K562 (cell line): Measurements from ENCODE around the gene TAF5L. TPM values are rescaled to one million over a fixed set of nuclear protein-coding genes. Genes with fewer than 3 reads are reported as not detected.

Source experiments
- ARID4B ChIP-seq: sonication (generic); formaldehyde crosslinking; IDR thresholded peaks from 2 replicates; pipeline ENCODE4 v1.8.0; 2022; ENCODE audit warnings: mild to moderate bottlenecking, missing genetic modification reagents
- CEBPG ChIP-seq, 3 experiments: fragments of 200-800 bp in 1 of 3; sonication (Bioruptor generic) in 1 of 3; sonication (generic) in 1 of 3; formaldehyde crosslinking in 1 of 3; IDR thresholded peaks in 2 of 3; conservative IDR thresholded peaks in 1 of 3; 2 replicates each; pipeline versions ENCODE4 v1.6.1 to v1.8.0; 2016 to 2022; ENCODE audit warnings: missing compliant biosample characterization in 2 of 3, missing genetic modification characterization in 2 of 3, mild to moderate bottlenecking in 1 of 3, missing genetic modification reagents in 1 of 3
- ERF ChIP-seq: fragments of 450-650 bp; formaldehyde crosslinking; IDR thresholded peaks from 2 replicates; pipeline ENCODE4 v1.4.0; 2020; ENCODE audit warnings: mild to moderate bottlenecking, mixed read lengths
- GMEB1 ChIP-seq: fragments of 250-450 bp; sonication (Bioruptor Pico); IDR thresholded peaks from 2 replicates; pipeline ENCODE4 v1.4.0; 2020; ENCODE audit warnings: mild to moderate bottlenecking
- HDGF ChIP-seq: fragments of 450-650 bp; IDR thresholded peaks from 2 replicates; pipeline ENCODE4 v1.6.1; 2016
- HOMEZ ChIP-seq: fragments of 250-450 bp; sonication (Bioruptor Pico); IDR thresholded peaks from 2 replicates; pipeline ENCODE4 v1.4.0; 2020; ENCODE audit warnings: mild to moderate bottlenecking, moderate library complexity
- L3MBTL2 ChIP-seq: fragments of 450-650 bp; IDR thresholded peaks from 2 replicates; pipeline ENCODE4 v1.6.1; 2016; ENCODE audit warnings: mild to moderate bottlenecking, moderate library complexity
- MAFF ChIP-seq: IDR thresholded peaks from 2 replicates; pipeline ENCODE4 v1.6.1; 2012; ENCODE audit warnings: low read length, improper control_type of control experiment
- MTA1 ChIP-seq: fragments of 450-650 bp; IDR thresholded peaks from 2 replicates; pipeline ENCODE4 v1.6.1; 2017; ENCODE audit warnings: borderline replicate concordance
- PHF8 ChIP-seq: fragments of 200-600 bp; sonication (generic); IDR thresholded peaks from 2 replicates; pipeline ENCODE4 v1.6.1; 2012; ENCODE audit warnings: mixed run types, mild to moderate bottlenecking, inconsistent platforms, low read length, moderate library complexity, borderline replicate concordance
- POLR2A ChIP-seq: fragments of 450-650 bp; conservative IDR thresholded peaks from 2 replicates; pipeline ENCODE4 v1.6.1; 2016
- PREB ChIP-seq: sonication (generic); formaldehyde crosslinking; IDR thresholded peaks from 2 replicates; pipeline ENCODE4 v1.8.1; 2023; ENCODE audit warnings: mild to moderate bottlenecking, missing genetic modification reagents
- SPI1 ChIP-seq: IDR thresholded peaks from 2 replicates; pipeline ENCODE4 v1.6.1; 2011; ENCODE audit warnings: low read depth, low read length, control low read depth, borderline replicate concordance
- SRSF9 ChIP-seq: fragments of 200-400 bp; formaldehyde crosslinking; IDR thresholded peaks from 2 replicates; pipeline ENCODE4 v1.6.1; 2017; ENCODE audit warnings: low read depth, low read length, borderline replicate concordance
- ZNF174 ChIP-seq: fragments of 250-450 bp; sonication (Bioruptor Pico); IDR thresholded peaks from 2 replicates; pipeline ENCODE4 v1.4.0; 2020; ENCODE audit warnings: mild to moderate bottlenecking
- polyA plus RNA-seq, 8 experiments: library from polyadenylated mRNA; depleted of rRNA in 4 of 8; stranded (reverse) in 5 of 8; unstranded in 3 of 8; fragments of >200 nt; fragmentation: Nextera tagmentation in 2 of 8; fragmentation: Illumina TruSeq in 1 of 8; extraction: Ambion mirVana in 2 of 8; extraction: Trizol in 1 of 8; gene quantifications; 2 replicates each; pipeline versions ENCODE4 v1.2.1 to v1.2.3, GENCODE V29; 2011 to 2014; ENCODE audit warnings: inconsistent platforms in 1 of 8, missing spikeins in 1 of 8
- total RNA-seq, 7 experiments: library from RNA; depleted of rRNA in 6 of 7; stranded (reverse); fragments of >200 nt in 6 of 7; fragmentation: Illumina TruSeq in 2 of 7; extraction: Trizol in 2 of 7; gene quantifications; 2 replicates each; pipeline versions ENCODE4 v1.2.1 to v1.2.3, GENCODE V29; 2011 to 2021; ENCODE audit warnings: low replicate concordance in 1 of 7
- TF ChIP-seq, protein P1 (sequence below): fragments of 450-650 bp; IDR thresholded peaks from 2 replicates; pipeline ENCODE4 v1.6.1; 2018; ENCODE audit warnings: mild to moderate bottlenecking, low read depth; ENCODE audit not compliant: partially characterized antibody

Gene TAF5L
- total and polyA plus RNA-seq, 9 of the 15 experiments (the other 6 are each of a cell fraction or from before 2014, with no cell fraction given), result 2.2 to 34.2 (median 23.3) TPM

GRCh38 chr1:229625071-229625914, 629 bp downstream of the TAF5L start (continued):
- TF ChIP-seq ARID4B, result peak; percentile 87
- TF ChIP-seq CEBPG (CRISPR knock-in tag; IDR thresholded peaks at IDR 0.05), result peak; percentile 35; the same call in 1 of the 2 replicates
- no peak for TF ChIP-seq CEBPG (tag; conservative IDR thresholded peaks at IDR 0.05 in 1 of 2, IDR thresholded peaks at IDR 0.05 in 1 of 2)
- peak; percentile 77 for TF ChIP-seq L3MBTL2
- peak; percentile 89; the same call in 1 of the 2 replicates for TF ChIP-seq PREB
- TF ChIP-seq SRSF9, result no peak
- no peak for TF ChIP-seq HDGF
- TF ChIP-seq HOMEZ (CRISPR knock-in tag), result no peak
- TF ChIP-seq MTA1, result 0 out of 2 replicates have a peak, but pooled peaks have one; percentile 59
- TF ChIP-seq PHF8, result no peak; the same call in 1 of the 2 replicates
- TF ChIP-seq SPI1, result peak; percentile 87
- 0 out of 2 replicates have a peak, but pooled peaks have one; percentile 18 for TF ChIP-seq ERF
- TF ChIP-seq GMEB1 (CRISPR knock-in tag), result no peak
- no peak for TF ChIP-seq ZNF174 (CRISPR knock-in tag)
- TF ChIP-seq, protein P1, sequence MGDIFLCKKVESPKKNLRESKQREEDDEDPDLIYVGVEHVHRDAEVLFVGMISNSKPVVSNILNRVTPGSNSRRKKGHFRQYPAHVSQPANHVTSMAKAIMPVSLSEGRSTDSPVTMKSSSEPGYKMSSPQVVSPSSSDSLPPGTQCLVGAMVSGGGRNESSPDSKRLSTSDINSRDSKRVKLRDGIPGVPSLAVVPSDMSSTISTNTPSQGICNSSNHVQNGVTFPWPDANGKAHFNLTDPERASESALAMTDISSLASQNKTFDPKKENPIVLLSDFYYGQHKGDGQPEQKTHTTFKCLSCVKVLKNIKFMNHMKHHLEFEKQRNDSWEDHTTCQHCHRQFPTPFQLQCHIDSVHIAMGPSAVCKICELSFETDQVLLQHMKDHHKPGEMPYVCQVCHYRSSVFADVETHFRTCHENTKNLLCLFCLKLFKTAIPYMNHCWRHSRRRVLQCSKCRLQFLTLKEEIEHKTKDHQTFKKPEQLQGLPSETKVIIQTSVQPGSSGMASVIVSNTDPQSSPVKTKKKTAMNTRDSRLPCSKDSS, result no peak
- TF ChIP-seq POLR2A, result peak; percentile 49
- no peak for TF ChIP-seq MAFF
